ENCODE measurements around the gene EPB41L1.

Gene EPB41L1

DNA sequence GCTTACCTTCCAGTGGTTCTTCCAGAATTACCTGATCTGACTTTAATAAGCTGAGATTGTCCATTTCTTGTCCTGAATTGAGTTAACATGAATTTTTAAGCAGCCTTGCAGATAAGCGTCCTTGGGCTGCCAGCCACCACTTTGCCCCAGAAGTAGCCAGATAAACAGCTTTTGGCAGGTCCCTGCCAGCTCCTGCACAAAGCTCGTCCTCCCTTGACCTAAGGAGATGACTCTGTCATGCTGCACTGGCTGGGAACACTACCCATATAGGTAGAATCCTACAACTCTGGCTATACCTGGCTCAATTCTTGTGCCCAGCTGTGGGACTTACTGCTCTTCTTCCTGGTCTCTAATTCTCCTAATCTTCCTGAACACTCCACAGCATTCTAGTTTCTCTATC, 42.1 kb downstream of the EPB41L1 start:
- Histone ChIP-seq H3K4me3 (ENCODE audit: low read depth, low read length) (no peak overlapping the region), H3K4me1 (ENCODE audit: control insufficient read depth, insufficient read depth, low read length) (no peaks in the 10 kb centered on the region), H3K9me3 (ENCODE audit: control insufficient read depth, insufficient read depth, low read depth, low read length) (no peaks in the 10 kb centered on the region), H3K27me3 (ENCODE audit: control insufficient read depth, insufficient read depth, low read length) (no peaks in the 10 kb centered on the region), H3K27ac (ENCODE audit: low read depth, low read length) (no peak overlapping the region), H3K9ac (ENCODE audit: low read length) (no peak overlapping the region), H3K36me3 (ENCODE audit: control insufficient read depth, insufficient read depth, low read length) (peaks cover 5% of the 10 kb centered on the region; the same call in 1 of the 2 replicates)

DNA sequence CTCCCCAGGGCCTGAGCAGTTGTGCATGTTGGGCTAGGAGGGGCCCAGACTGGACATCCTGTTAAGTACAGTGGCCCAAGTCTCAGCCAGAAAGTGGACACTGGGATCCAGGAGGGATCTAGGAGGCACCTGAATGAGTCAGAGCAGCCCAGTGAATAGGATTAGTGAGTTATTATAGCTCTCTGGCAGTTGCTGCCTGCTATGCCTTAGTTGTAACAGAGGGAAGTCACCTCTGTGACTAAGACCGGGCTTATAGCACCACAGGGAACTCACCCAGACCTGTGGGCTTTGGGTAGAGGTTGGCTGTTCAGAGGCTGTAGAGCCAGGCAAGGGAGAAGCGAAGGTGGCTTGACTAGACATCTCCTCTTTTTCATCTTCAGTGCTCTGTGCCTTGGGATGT, 42.7 kb downstream of the EPB41L1 start:
- Histone ChIP-seq H3K4me1 (ENCODE audit: control insufficient read depth, insufficient read depth, low read length) (no peaks in the 10 kb centered on the region), H3K4me3 (ENCODE audit: low read depth, low read length) (no peak overlapping the region), H3K27ac (ENCODE audit: low read depth, low read length) (no peak overlapping the region), H3K36me3 (ENCODE audit: control insufficient read depth, insufficient read depth, low read length) (peaks cover 5% of the 10 kb centered on the region; the same call in 1 of the 2 replicates), H3K9me3 (ENCODE audit: control insufficient read depth, insufficient read depth, low read depth, low read length) (no peaks in the 10 kb centered on the region), H3K9ac (ENCODE audit: low read length) (no peak overlapping the region), H3K27me3 (ENCODE audit: control insufficient read depth, insufficient read depth, low read length) (no peaks in the 10 kb centered on the region)

DNA sequence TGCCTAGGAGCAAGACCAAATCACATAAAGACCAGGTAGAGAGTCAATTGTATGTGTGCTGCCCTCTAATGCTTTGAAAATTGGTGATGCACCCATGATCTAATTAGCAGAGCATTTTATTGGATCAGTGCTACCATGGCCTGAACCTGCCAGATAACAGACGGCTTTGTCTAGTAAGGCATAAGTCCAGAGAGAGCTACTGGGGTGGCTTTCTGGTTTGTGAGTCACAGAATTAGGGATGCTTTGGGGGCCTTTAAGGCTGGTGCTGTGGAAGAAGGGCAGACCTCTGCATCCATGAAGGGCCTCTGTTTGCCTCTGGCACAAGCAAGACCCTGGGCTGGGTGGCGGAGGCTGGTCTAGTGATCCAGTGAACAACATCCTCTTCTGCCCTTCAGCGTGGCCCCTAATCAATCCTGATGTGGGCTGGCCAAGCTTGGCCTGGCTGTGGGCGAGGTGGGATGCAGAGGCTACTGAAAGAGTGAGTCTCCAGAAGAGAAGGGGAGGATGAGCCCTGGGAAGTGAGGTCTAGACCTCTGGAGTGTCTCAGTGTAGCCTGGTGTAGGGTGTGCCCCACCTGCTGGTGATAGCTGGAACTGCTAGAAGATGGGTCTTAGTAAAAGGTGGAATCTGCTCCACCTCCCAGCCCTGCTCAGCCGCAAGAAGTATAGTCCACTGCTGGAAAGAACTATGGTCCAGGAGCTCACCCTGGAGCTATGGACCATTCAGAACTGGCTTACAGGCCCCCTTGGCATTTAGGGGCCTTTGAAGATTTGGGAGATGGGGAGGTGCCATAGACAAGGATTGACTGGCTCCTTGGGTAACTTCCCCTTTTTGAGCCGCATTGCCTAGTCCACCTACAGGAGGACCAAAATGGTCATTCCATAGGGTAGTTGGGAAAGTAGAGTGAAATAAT, 45.1 kb downstream of the EPB41L1 start:
- Histone ChIP-seq H3K9ac (ENCODE audit: low read length) (no peak overlapping the region), H3K36me3 (ENCODE audit: control insufficient read depth, insufficient read depth, low read length) (peaks cover 5% of the 10 kb centered on the region; the same call in 1 of the 2 replicates), H3K4me3 (ENCODE audit: low read depth, low read length) (no peak overlapping the region), H3K27me3 (ENCODE audit: control insufficient read depth, insufficient read depth, low read length) (no peaks in the 10 kb centered on the region), H3K4me1 (ENCODE audit: control insufficient read depth, insufficient read depth, low read length) (0 out of 2 replicates have a peak, but pooled peaks cover 3% of the 10 kb centered on the region), H3K27ac (ENCODE audit: low read depth, low read length) (no peak overlapping the region), H3K9me3 (ENCODE audit: control insufficient read depth, insufficient read depth, low read depth, low read length) (no peaks in the 10 kb centered on the region)

DNA sequence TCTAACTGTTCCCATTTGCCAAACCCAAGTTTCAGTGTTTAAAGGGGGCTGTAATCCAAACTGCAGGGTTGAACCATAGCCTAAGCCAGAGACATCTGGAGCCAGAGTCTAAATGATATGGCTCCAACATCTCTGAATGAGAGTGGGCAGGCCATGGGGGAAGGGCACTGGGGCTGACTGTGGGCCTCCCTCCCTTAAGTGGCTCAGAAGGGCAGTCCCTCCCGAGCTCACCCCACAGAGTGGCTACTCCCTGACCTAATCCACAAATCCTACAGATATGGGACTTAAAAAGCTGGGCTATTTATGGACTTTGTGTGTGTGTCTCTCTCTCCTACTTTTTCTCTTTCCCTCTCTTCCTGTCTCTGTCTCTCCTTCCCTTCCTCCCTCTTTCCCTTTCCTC, 45.9 kb downstream of the EPB41L1 start:
- Histone ChIP-seq H3K36me3 (ENCODE audit: control insufficient read depth, insufficient read depth, low read length) (0 out of 2 replicates have a peak, but pooled peaks cover 5% of the 10 kb centered on the region), H3K9me3 (ENCODE audit: control insufficient read depth, insufficient read depth, low read depth, low read length) (no peaks in the 10 kb centered on the region), H3K27me3 (ENCODE audit: control insufficient read depth, insufficient read depth, low read length) (no peaks in the 10 kb centered on the region), H3K9ac (ENCODE audit: low read length) (no peak overlapping the region), H3K4me3 (ENCODE audit: low read depth, low read length) (no peak overlapping the region), H3K27ac (ENCODE audit: low read depth, low read length) (no peak overlapping the region), H3K4me1 (ENCODE audit: control insufficient read depth, insufficient read depth, low read length) (0 out of 2 replicates have a peak, but pooled peaks cover 3% of the 10 kb centered on the region)

DNA sequence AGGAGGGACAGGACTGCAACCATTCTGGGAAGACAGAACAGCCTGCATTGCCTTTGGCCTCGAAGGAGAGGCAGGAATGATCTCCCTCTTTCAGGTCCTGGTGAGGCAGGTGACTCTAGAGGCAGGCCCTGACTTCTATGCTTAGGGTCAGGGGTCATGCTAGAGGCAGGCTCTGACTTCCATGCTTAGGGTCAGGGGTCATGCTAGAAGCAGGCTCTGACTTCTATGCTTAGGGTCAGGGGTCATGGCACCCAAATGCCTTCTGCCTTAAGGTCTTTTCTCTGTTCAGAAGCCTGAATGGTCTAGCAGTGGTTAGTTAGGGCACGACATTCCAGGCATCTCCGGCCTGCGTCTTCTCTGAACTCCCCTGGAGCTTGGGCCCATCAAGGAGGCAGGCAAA, 46.7 kb downstream of the EPB41L1 start:
- Histone ChIP-seq H3K36me3 (ENCODE audit: control insufficient read depth, insufficient read depth, low read length) (0 out of 2 replicates have a peak, but pooled peaks cover 5% of the 10 kb centered on the region), H3K27ac (ENCODE audit: low read depth, low read length) (no peak overlapping the region), H3K9ac (ENCODE audit: low read length) (no peak overlapping the region), H3K4me3 (ENCODE audit: low read depth, low read length) (no peak overlapping the region), H3K27me3 (ENCODE audit: control insufficient read depth, insufficient read depth, low read length) (no peaks in the 10 kb centered on the region), H3K9me3 (ENCODE audit: control insufficient read depth, insufficient read depth, low read depth, low read length) (no peaks in the 10 kb centered on the region), H3K4me1 (ENCODE audit: control insufficient read depth, insufficient read depth, low read length) (0 out of 2 replicates have a peak, but pooled peaks cover 3% of the 10 kb centered on the region)

DNA sequence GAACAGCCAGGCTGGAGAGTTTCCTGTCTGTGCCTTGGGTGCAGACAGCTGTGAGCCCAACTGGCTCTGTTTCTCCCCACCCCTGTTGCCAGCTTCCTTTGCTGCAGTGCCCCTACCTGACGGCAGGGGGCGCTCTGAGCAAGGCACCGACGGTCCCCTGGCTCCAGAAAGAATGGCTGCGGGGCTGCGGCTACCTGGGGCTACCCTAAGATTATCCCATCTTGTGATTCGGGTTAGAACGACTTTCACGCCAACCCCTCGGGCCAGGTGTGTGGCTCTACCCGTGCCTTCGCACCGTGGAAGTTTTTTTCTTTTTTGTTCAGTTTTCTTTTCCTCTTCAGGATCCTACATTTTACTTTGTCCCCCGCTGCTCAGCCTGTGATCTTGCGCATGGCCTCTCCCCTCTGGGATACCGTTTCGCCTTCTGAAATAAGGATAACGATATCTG, 48.4 kb downstream of the EPB41L1 start:
- no peak overlapping the region for H3K4me3 ChIP-seq (ENCODE audit: low read depth, low read length)

DNA sequence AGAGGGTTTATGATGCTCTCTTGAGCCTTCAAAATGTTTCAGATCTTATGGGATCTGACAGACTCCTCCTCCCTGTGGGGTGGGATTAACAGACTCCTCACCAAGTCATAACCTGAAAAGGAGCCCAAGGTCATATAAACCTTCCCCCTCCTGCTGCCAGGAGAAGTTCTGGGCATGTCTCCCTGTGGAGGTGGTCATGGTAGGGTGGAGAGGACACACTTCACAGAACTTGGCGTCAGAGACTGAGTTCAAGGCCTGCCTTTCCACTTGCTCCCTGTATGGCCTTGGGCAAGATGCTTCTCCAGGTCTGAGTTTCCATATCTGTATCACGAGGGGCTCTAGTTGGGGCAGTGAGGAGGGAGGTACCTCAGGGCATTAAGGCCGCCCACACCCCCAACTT, 49.3 kb downstream of the EPB41L1 start:
- Histone ChIP-seq H3K4me3 (ENCODE audit: low read depth, low read length) (no peak overlapping the region), H3K36me3 (ENCODE audit: control insufficient read depth, insufficient read depth, low read length) (0 out of 2 replicates have a peak, but pooled peaks cover 3% of the 10 kb centered on the region), H3K4me1 (ENCODE audit: control insufficient read depth, insufficient read depth, low read length) (0 out of 2 replicates have a peak, but pooled peaks cover 3% of the 10 kb centered on the region), H3K27me3 (ENCODE audit: control insufficient read depth, insufficient read depth, low read length) (no peaks in the 10 kb centered on the region), H3K27ac (ENCODE audit: low read depth, low read length) (no peak overlapping the region), H3K9me3 (ENCODE audit: control insufficient read depth, insufficient read depth, low read depth, low read length) (no peaks in the 10 kb centered on the region), H3K9ac (ENCODE audit: low read length) (no peak overlapping the region)

More for the DNA sequence above, 48.4 kb downstream of the EPB41L1 start:
- Histone ChIP-seq H3K27me3 (ENCODE audit: control insufficient read depth, insufficient read depth, low read length) (no peaks in the 10 kb centered on the region), H3K27ac (ENCODE audit: low read depth, low read length) (no peak overlapping the region), H3K9me3 (ENCODE audit: control insufficient read depth, insufficient read depth, low read depth, low read length) (no peaks in the 10 kb centered on the region), H3K4me1 (ENCODE audit: control insufficient read depth, insufficient read depth, low read length) (0 out of 2 replicates have a peak, but pooled peaks cover 3% of the 10 kb centered on the region), H3K36me3 (ENCODE audit: control insufficient read depth, insufficient read depth, low read length) (0 out of 2 replicates have a peak, but pooled peaks cover 3% of the 10 kb centered on the region), H3K9ac (ENCODE audit: low read length) (no peak overlapping the region)

DNA sequence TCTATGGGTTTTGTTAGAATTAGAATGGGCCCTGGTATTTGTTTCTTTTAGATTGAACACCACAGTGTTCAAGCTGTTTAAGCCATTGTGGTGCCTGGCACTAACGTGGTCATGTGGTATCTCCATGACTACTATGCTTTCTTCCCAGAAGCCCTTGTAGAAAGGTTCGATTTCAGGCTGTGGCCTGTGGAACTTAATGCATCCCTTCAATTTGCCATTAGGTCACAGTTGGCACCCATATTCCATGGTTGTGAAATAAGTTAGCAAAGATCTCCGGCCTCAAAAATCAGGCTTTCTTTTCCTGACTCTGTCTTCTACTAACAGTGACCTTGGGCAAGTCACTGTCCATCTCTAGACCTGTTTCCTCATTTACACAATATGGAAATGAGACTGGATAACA, 50.5 kb downstream of the EPB41L1 start:
- H3K27me3 ChIP-seq (ENCODE audit: control insufficient read depth, insufficient read depth, low read length), result no peaks in the 10 kb centered on the region
- H3K9ac ChIP-seq (ENCODE audit: low read length), result no peak overlapping the region
- no peak overlapping the region for H3K27ac ChIP-seq (ENCODE audit: low read depth, low read length)
- 0 out of 2 replicates have a peak, but pooled peaks cover 3% of the 10 kb centered on the region for H3K36me3 ChIP-seq (ENCODE audit: control insufficient read depth, insufficient read depth, low read length)
- 0 out of 2 replicates have a peak, but pooled peaks cover 3% of the 10 kb centered on the region for H3K4me1 ChIP-seq (ENCODE audit: control insufficient read depth, insufficient read depth, low read length)
- no peaks in the 10 kb centered on the region for H3K9me3 ChIP-seq (ENCODE audit: control insufficient read depth, insufficient read depth, low read depth, low read length)
- no peak overlapping the region for H3K4me3 ChIP-seq (ENCODE audit: low read depth, low read length)

DNA sequence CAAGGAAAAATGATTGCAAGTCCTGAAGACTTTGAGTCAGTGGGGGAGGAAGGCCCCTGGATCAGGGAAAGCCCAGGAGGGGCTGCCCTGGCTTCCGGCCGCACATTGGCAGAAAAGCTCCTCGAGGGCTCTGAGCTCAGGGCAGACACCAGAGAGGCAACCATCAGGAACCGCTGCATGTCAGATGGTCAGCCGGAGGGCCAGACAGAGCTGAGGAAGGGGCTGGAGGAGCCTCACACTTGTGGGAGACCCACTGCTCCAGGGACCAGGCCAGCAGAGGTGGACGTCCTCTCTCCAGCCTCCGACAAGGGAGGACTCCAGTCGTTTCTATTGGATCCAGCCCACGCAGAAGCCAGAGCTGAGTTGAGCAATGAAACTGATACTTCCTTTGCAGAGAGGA, 51.5 kb downstream of the EPB41L1 start:
- H3K27ac ChIP-seq (ENCODE audit: low read depth, low read length), result no peak overlapping the region
- H3K9ac ChIP-seq (ENCODE audit: low read length), result no peak overlapping the region
- no peaks in the 10 kb centered on the region for H3K27me3 ChIP-seq (ENCODE audit: control insufficient read depth, insufficient read depth, low read length)
- 0 out of 2 replicates have a peak, but pooled peaks cover 3% of the 10 kb centered on the region for H3K36me3 ChIP-seq (ENCODE audit: control insufficient read depth, insufficient read depth, low read length)
- no peaks in the 10 kb centered on the region for H3K9me3 ChIP-seq (ENCODE audit: control insufficient read depth, insufficient read depth, low read depth, low read length)
- H3K4me3 ChIP-seq (ENCODE audit: low read depth, low read length), result no peak overlapping the region
- H3K4me1 ChIP-seq (ENCODE audit: control insufficient read depth, insufficient read depth, low read length), result 0 out of 2 replicates have a peak, but pooled peaks cover 3% of the 10 kb centered on the region

DNA sequence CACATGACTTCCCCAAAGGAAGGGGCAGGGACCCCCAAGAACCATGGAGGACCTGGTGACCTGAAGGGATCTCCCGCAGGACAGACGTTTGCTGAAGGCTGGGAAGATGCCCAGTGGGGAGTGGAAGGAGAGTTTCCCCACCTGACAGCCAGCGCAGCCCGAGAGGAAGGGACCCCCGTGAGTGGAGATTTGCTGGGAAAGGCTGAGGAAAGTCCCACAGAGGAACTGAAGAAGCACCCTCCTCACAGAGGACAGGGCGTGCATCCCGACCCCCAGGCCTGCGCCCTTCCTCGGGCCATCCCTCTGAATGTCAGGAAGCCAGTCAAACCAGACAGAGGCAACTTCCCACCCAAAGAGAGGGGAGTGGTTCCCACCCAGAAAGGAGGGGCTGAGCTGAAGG, 52.1 kb downstream of the EPB41L1 start:
- Histone ChIP-seq H3K4me3 (ENCODE audit: low read depth, low read length) (no peak overlapping the region), H3K27ac (ENCODE audit: low read depth, low read length) (no peak overlapping the region), H3K27me3 (ENCODE audit: control insufficient read depth, insufficient read depth, low read length) (no peaks in the 10 kb centered on the region), H3K9me3 (ENCODE audit: control insufficient read depth, insufficient read depth, low read depth, low read length) (no peaks in the 10 kb centered on the region), H3K4me1 (ENCODE audit: control insufficient read depth, insufficient read depth, low read length) (0 out of 2 replicates have a peak, but pooled peaks cover 3% of the 10 kb centered on the region), H3K36me3 (ENCODE audit: control insufficient read depth, insufficient read depth, low read length) (0 out of 2 replicates have a peak, but pooled peaks cover 3% of the 10 kb centered on the region), H3K9ac (ENCODE audit: low read length) (no peak overlapping the region)

DNA sequence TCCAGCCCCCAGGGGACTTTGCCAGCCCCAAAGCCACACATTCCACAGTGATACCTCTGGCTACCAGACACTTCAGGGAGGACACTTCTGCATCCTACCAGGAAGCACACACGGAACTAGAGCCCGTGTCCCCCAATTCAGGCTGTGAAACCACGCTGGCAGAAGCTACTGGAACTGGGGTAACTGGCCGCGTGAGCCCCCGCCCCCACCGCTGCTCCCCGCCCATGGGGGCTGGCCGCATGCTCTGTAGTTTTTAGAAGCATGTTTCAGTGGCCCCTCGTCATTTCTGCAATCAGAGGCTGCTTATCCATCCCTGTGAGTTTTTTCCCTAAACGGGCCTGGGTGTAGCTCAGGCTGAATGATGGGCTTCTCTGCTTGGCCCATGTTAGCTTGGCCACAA, 53.1 kb downstream of the EPB41L1 start:
- H3K4me3 ChIP-seq (ENCODE audit: low read depth, low read length), result no peak overlapping the region
- H3K36me3 ChIP-seq (ENCODE audit: control insufficient read depth, insufficient read depth, low read length), result 0 out of 2 replicates have a peak, but pooled peaks cover 3% of the 10 kb centered on the region
- H3K27me3 ChIP-seq (ENCODE audit: control insufficient read depth, insufficient read depth, low read length), result no peaks in the 10 kb centered on the region
- 0 out of 2 replicates have a peak, but pooled peaks cover 3% of the 10 kb centered on the region for H3K4me1 ChIP-seq (ENCODE audit: control insufficient read depth, insufficient read depth, low read length)
- H3K9me3 ChIP-seq (ENCODE audit: control insufficient read depth, insufficient read depth, low read depth, low read length), result no peaks in the 10 kb centered on the region
- no peak overlapping the region for H3K9ac ChIP-seq (ENCODE audit: low read length)
- H3K27ac ChIP-seq (ENCODE audit: low read depth, low read length), result no peak overlapping the region
